SK-N-SH (cell line): ENCODE data around the gene C1orf159. TPM values are rescaled to one million over a fixed set of nuclear protein-coding genes. Genes with fewer than 3 reads are reported as not detected.

Experiments
- CTCF ChIA-PET: fragments of 300-600, 350-600 bp; formaldehyde crosslinking; extraction: SDS; loops from one replicate; lab custom pipeline; 2021; lab: Yijun Ruan, JAX
- POLR2A ChIA-PET: fragments of 350-600 bp; sonication (Branson Sonifier 250); formaldehyde crosslinking; extraction: SDS; loops from one replicate; lab custom pipeline; 2020; ENCODE audit warnings: antibody characterized with exemption, inconsistent platforms; lab: Yijun Ruan, JAX
- DNase-seq: peaks from one replicate; pipeline ENCODE4 v3.0.0; 2012
- H2AFZ ChIP-seq: fragments of 200-600 bp; sonication (generic); 2 replicates; pipeline ENCODE4 v1.8.1; 2016; ENCODE audit warnings: antibody characterized with exemption, mild to moderate bottlenecking, low read depth
- H3F3A ChIP-seq: fragments of 200-600 bp; sonication (generic); replicated peaks from 2 replicates; pipeline ENCODE3; 2016; ENCODE audit warnings: antibody characterized with exemption, mild to moderate bottlenecking; ENCODE audit not compliant: insufficient read depth
- H3K27ac ChIP-seq, 2 experiments: fragments of 200-500 bp in 1 of 2; fragments of 200-600 bp in 1 of 2; sonication (Bioruptor generic) in 1 of 2; sonication (generic), shearing (Covaris generic) in 1 of 2; 2 replicates each; pipeline versions ENCODE4 v1.5.1 to v1.6.1; 2014 to 2016; ENCODE audit warnings: low read depth in 2 of 2, inconsistent platforms in 1 of 2, low read length in 1 of 2, mild to moderate bottlenecking in 1 of 2, mixed read lengths in 1 of 2
- H3K27me3 ChIP-seq: fragments of 200-600 bp; sonication (generic), shearing (Covaris generic); 2 replicates; pipeline ENCODE4 v1.6.1; 2016; ENCODE audit warnings: mixed run types; ENCODE audit not compliant: insufficient read depth
- H3K36me3 ChIP-seq, 2 experiments: fragments of 200-500 bp in 1 of 2; fragments of 200-600 bp in 1 of 2; sonication (Bioruptor generic) in 1 of 2; sonication (generic) in 1 of 2; replicated peaks in 1 of 2; 2 replicates each; pipeline versions ENCODE3 to v1.5.1; 2014 to 2016; ENCODE audit warnings: low read length in 1 of 2, mild to moderate bottlenecking in 1 of 2; ENCODE audit not compliant: insufficient read depth in 2 of 2, control insufficient read depth in 1 of 2
- H3K4me1 ChIP-seq, 2 experiments: fragments of 200-500 bp in 1 of 2; fragments of 200-600 bp in 1 of 2; sonication (Bioruptor generic) in 1 of 2; sonication (generic), shearing (Covaris generic) in 1 of 2; 2 replicates each; pipeline versions ENCODE4 v1.5.1 to v1.6.1; 2014 to 2016; ENCODE audit warnings: low read depth in 1 of 2, low read length in 1 of 2, mixed run types in 1 of 2; ENCODE audit not compliant: insufficient read depth in 2 of 2, control insufficient read depth in 1 of 2
- H3K4me2 ChIP-seq: fragments of 200-600 bp; sonication (generic), shearing (Covaris generic); 2 replicates; pipeline ENCODE4 v1.6.1; 2017; ENCODE audit warnings: mixed run types
- H3K4me3 ChIP-seq, 2 experiments: fragments of 200-500 bp in 1 of 2; fragments of 200-600 bp in 1 of 2; sonication (Bioruptor generic) in 1 of 2; sonication (generic), shearing (Covaris generic) in 1 of 2; 2 replicates each; pipeline versions ENCODE4 v1.5.1 to v1.8.1; 2014 to 2016; ENCODE audit warnings: low read depth in 2 of 2, inconsistent platforms in 1 of 2, low read length in 1 of 2, mild to moderate bottlenecking in 1 of 2, mixed read lengths in 1 of 2, moderate library complexity in 1 of 2
- H3K79me2 ChIP-seq: fragments of 200-600 bp; sonication (generic); 2 replicates; pipeline ENCODE4 v1.8.1; 2017; ENCODE audit warnings: mild to moderate bottlenecking; ENCODE audit not compliant: insufficient read depth
- H3K9ac ChIP-seq: fragments of 200-600 bp; sonication (generic); 2 replicates; pipeline ENCODE4 v1.6.1; 2017; ENCODE audit warnings: mixed run types
- H3K9me2 ChIP-seq: fragments of 200-600 bp; sonication (generic); 2 replicates; pipeline ENCODE4 v1.6.1; 2017; ENCODE audit warnings: mixed run types
- H3K9me3 ChIP-seq: fragments of 200-600 bp; sonication (generic); 2 replicates; pipeline ENCODE4 v1.6.1; 2017; ENCODE audit warnings: mixed run types, mild to moderate bottlenecking, moderate library complexity
- H4K20me1 ChIP-seq: fragments of 200-600 bp; sonication (generic); 2 replicates; pipeline ENCODE4 v1.6.1; 2017; ENCODE audit warnings: mild to moderate bottlenecking, mixed run types; ENCODE audit not compliant: insufficient read depth
- ELF1 ChIP-seq: IDR thresholded peaks from 2 replicates; pipeline ENCODE4 v1.4.0; 2012
- EP300 ChIP-seq, 2 experiments: IDR thresholded peaks; 2 replicates each; pipeline versions ENCODE4 v1.4.0 to v1.6.1; 2012; ENCODE audit warnings: borderline replicate concordance in 1 of 2, low read depth in 1 of 2, low read length in 1 of 2
- FOSL2 ChIP-seq: IDR thresholded peaks from 2 replicates; pipeline ENCODE4 v1.4.0; 2012; ENCODE audit warnings: low read depth, mild to moderate bottlenecking, moderate library complexity, borderline replicate concordance
- GABPA ChIP-seq: IDR thresholded peaks from 2 replicates; pipeline ENCODE4 v1.4.0; 2012; ENCODE audit warnings: low read depth, mild to moderate bottlenecking
- JUND ChIP-seq: IDR thresholded peaks from 2 replicates; pipeline ENCODE4 v1.4.0; 2012
- MEF2A ChIP-seq: IDR thresholded peaks from 2 replicates; pipeline ENCODE4 v1.4.0; 2012; ENCODE audit warnings: low read depth, borderline replicate concordance
- NFIC ChIP-seq: IDR thresholded peaks from 2 replicates; pipeline ENCODE4 v1.4.0; 2012; ENCODE audit warnings: borderline replicate concordance
- RAD21 ChIP-seq: IDR thresholded peaks from 2 replicates; pipeline ENCODE4 v1.6.1; 2012; ENCODE audit warnings: mild to moderate bottlenecking, low read length
- RCOR1 ChIP-seq: fragments of 150-350 bp; IDR thresholded peaks from 2 replicates; pipeline ENCODE4 v1.6.1; 2017; ENCODE audit warnings: antibody characterized with exemption, low read length
- RFX5 ChIP-seq: IDR thresholded peaks from 2 replicates; pipeline ENCODE4 v1.6.1; 2012; ENCODE audit warnings: mild to moderate bottlenecking, improper control_type of control experiment, low read length
- WGBS: methylation state at CpG from one replicate; pipeline ENCODE4 v1.1.6; 2017; ENCODE audit warnings: low lambda C conversion rate; 5-methylcytosine and 5-hydroxymethylcytosine counted together
- polyA plus RNA-seq, 3 experiments: library from polyadenylated mRNA; depleted of rRNA; stranded (reverse); fragments of >200 nt; gene quantifications; 2 replicates each; pipeline ENCODE4 v1.2.3, GENCODE V29; 2012
- TF ChIP-seq, protein P1 (sequence below): fragments of 150-350 bp; IDR thresholded peaks from 2 replicates; pipeline ENCODE4 v1.6.1; 2017; ENCODE audit warnings: antibody characterized with exemption, low read length, low read depth, borderline replicate concordance
- TF ChIP-seq, protein P2 (sequence below): IDR thresholded peaks from 2 replicates; pipeline ENCODE4 v1.4.0; 2012; ENCODE audit warnings: low read depth, borderline replicate concordance
- TF ChIP-seq, protein P3 (sequence below): IDR thresholded peaks from 2 replicates; pipeline ENCODE4 v1.4.0; 2012; ENCODE audit warnings: low read depth, borderline replicate concordance
- TF ChIP-seq, protein P4 (sequence below): fragments of 150-350 bp; IDR thresholded peaks from 2 replicates; pipeline ENCODE4 v1.6.1; 2016; ENCODE audit warnings: mild to moderate bottlenecking, low read depth, low read length

C1orf159 gene
- polyA plus RNA-seq, 1 of the 3 experiments (the other 2 are of a cell fraction) = 10.2 TPM

DNA sequence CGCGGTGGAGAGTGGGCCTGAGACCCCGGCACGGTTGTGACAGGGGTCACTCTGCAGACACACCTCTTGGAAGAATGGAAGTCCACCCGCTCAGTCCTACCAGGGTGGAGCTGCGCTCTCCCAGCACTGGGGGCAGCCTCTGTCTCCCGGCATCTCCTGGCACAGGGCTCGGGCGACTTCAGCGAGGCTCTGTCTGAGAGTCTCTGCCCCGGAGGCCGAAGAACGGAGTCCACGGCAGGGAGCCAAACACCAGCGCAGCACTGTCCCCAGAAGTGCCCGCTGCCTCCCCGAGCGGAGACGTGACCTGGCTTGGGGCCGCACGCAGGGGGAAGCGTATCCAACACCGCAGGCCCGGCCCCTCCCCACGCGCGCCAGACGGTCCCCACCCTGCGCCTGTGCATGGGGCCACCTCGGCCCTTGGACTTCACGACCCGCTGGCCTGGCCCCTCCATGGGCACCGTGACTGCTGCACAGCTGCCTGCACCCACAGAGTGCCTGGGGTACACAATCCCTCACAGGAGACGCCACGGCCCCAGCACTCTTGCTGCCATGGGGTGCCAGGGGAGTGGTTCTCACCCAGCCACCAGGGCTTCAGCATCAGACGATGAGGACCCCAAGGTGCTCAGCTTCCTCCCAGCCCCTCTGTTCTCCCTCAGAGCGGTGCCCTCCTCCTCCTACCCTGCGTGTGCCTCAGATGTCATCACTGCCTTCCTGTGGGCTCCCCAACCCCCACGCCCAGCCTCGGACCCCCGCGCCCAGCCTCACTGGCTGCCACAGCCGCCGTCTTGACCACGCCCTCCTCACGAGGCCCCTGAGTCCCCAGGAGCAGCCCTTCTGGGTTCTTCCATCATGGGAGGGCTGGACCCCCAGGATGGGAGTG lies 26.8 kb downstream of the C1orf159 start:
- Histone ChIP-seq H3F3A (no peaks in the 10 kb centered on the region), H4K20me1 (no peaks in the 10 kb centered on the region), H3K4me3 (no peak overlapping the region), H3K4me1 (no peaks in the 10 kb centered on the region), H3K9ac (no peak overlapping the region), H2AFZ (no peak overlapping the region), H3K27me3 (no peaks in the 10 kb centered on the region), H3K4me2 (no peak overlapping the region), H3K79me2 (no peaks in the 10 kb centered on the region), H3K9me2 (no peaks in the 10 kb centered on the region), H3K9me3 (no peaks in the 10 kb centered on the region), H3K27ac (no peak overlapping the region), H3K36me3 (no peaks in the 10 kb centered on the region)
- TF ChIP-seq RCOR1 = no peak
- TF ChIP-seq FOSL2 = no peak
- TF ChIP-seq JUND = no peak
- TF ChIP-seq NFIC = no peak
- TF ChIP-seq, protein P1, sequence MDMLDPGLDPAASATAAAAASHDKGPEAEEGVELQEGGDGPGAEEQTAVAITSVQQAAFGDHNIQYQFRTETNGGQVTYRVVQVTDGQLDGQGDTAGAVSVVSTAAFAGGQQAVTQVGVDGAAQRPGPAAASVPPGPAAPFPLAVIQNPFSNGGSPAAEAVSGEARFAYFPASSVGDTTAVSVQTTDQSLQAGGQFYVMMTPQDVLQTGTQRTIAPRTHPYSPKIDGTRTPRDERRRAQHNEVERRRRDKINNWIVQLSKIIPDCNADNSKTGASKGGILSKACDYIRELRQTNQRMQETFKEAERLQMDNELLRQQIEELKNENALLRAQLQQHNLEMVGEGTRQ = no peak
- TF ChIP-seq RAD21 = no peak
- TF ChIP-seq ELF1 = no peak
- TF ChIP-seq, protein P2, sequence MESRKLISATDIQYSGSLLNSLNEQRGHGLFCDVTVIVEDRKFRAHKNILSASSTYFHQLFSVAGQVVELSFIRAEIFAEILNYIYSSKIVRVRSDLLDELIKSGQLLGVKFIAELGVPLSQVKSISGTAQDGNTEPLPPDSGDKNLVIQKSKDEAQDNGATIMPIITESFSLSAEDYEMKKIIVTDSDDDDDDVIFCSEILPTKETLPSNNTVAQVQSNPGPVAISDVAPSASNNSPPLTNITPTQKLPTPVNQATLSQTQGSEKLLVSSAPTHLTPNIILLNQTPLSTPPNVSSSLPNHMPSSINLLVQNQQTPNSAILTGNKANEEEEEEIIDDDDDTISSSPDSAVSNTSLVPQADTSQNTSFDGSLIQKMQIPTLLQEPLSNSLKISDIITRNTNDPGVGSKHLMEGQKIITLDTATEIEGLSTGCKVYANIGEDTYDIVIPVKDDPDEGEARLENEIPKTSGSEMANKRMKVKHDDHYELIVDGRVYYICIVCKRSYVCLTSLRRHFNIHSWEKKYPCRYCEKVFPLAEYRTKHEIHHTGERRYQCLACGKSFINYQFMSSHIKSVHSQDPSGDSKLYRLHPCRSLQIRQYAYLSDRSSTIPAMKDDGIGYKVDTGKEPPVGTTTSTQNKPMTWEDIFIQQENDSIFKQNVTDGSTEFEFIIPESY = no peak
- TF ChIP-seq EP300 (IDR thresholded peaks at IDR 0.05; ENCODE audit: borderline replicate concordance in 1 of 2, low read depth in 1 of 2, low read length in 1 of 2) = no peak
- TF ChIP-seq, protein P3, sequence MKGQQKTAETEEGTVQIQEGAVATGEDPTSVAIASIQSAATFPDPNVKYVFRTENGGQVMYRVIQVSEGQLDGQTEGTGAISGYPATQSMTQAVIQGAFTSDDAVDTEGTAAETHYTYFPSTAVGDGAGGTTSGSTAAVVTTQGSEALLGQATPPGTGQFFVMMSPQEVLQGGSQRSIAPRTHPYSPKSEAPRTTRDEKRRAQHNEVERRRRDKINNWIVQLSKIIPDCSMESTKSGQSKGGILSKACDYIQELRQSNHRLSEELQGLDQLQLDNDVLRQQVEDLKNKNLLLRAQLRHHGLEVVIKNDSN = no peak
- no peak for TF ChIP-seq GABPA
- TF ChIP-seq RFX5 = no peak
- no peak for TF ChIP-seq MEF2A
- TF ChIP-seq, protein P4, sequence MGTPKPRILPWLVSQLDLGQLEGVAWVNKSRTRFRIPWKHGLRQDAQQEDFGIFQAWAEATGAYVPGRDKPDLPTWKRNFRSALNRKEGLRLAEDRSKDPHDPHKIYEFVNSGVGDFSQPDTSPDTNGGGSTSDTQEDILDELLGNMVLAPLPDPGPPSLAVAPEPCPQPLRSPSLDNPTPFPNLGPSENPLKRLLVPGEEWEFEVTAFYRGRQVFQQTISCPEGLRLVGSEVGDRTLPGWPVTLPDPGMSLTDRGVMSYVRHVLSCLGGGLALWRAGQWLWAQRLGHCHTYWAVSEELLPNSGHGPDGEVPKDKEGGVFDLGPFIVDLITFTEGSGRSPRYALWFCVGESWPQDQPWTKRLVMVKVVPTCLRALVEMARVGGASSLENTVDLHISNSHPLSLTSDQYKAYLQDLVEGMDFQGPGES = no peak
- ChIA-PET CTCF (interaction anchor here (1.6 kb wide), 1 partner anchor 33 kb away, joined by 4 read pairs; no protein-coding TSS in a partner anchor), POLR2A (no interaction called here)
- DNase-seq = peak; percentile 33
- 91% methylated on average over 16 of the region's 46 CpGs for WGBS
